HG03469 (cell line): ENCODE results near the gene CARS1.

ENCODE experiments used
- ATAC-seq: cut with Tn5 transposase; IDR thresholded peaks from one replicate; pipeline ENCODE4 v1.9.1; 2021; ENCODE audit warnings: mild to moderate bottlenecking, moderate library complexity, moderate number of reproducible peaks; ENCODE audit not compliant: unreplicated experiment

The CARS1 gene

GRCh38 chr11:2963112-2963754, 94.0 kb downstream of the CARS1 start:
- ATAC-seq: no peak

DNA sequence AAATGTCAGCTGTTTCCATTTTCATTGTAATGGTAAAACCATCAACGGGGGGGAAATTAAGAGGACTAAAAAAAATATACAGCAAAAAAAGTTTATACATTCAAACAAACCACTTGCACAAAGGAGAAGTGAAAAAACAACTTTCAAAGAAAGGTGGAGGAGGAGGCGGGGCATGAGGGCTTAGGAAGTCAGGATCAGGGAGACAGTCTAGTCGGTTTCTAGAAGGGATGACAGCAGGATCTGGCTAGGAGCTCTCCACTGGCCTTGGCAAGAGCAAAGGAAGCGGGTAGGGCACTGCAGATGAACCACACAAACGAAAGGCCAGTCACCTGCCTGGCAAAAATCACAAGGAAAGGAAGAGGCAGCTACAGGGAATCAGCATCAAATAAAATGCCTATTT, 96.1 kb downstream of the CARS1 start:
- no peak for ATAC-seq

DNA sequence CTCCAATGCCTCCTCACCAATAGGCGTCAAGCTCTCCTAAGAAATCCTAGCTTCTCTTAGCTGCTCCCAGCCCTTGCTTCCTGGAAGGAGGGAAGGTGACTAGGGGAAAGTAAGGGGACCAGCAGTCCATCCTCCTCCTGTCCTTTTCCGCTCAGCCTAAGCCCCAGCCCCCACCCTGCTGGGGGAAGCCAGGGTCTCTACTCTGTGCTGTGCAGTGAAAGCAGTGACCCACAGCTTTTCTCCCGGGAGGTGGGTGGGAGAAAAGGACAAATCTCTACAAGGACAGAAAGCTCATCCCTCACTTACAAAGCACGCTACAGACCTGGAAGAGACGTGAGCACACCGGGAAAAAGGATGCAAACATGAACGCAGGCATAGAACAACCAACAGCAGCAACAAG, 97.1 kb downstream of the CARS1 start:
- ATAC-seq: no peak

DNA sequence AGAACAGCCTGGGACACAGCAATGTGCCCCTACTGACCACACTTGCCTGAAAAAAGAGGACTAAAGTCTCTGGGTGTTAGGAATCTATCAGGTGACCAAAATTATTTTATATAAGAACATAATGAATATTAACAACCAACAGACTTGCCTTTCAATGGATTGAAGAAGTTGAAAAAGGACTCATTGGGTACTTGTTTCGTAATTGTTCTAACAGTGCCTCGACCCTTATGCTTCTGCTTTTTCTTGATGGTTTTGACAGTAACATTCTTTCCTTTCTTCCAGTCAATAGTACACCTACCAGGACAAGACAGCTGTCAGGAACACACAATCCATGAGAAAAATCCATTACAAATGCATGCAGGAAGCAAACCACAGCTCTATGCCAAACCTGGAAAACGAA, 99.0 kb downstream of the CARS1 start:
- ATAC-seq: no peak

- ATAC-seq: no peak
These were observed 101.2 kb downstream of the CARS1 start for GRCh38 chr11:2955906-2956476.

GRCh38 chr11:2954263-2954662, 103.0 kb downstream of the CARS1 start:
- no peak for ATAC-seq

- no peak for ATAC-seq
These were observed 104.9 kb downstream of the CARS1 start for GRCh38 chr11:2952290-2952689.

GRCh38 chr11:2951231-2952110, 105.8 kb downstream of the CARS1 start:
- ATAC-seq: no peak
